GM19438 (cell line): ENCODE results near the gene C14orf180.
"Not testable (repeated sequence)": the region's sequence is repeated elsewhere in the genome, so short reads cannot be mapped to it uniquely, and the experiment has no call there.

Experiments
- ATAC-seq: cut with Tn5 transposase; IDR thresholded peaks from one replicate; pipeline ENCODE4 v1.9.1; 2021; ENCODE audit warnings: low read depth; ENCODE audit not compliant: unreplicated experiment

The C14orf180 gene

DNA sequence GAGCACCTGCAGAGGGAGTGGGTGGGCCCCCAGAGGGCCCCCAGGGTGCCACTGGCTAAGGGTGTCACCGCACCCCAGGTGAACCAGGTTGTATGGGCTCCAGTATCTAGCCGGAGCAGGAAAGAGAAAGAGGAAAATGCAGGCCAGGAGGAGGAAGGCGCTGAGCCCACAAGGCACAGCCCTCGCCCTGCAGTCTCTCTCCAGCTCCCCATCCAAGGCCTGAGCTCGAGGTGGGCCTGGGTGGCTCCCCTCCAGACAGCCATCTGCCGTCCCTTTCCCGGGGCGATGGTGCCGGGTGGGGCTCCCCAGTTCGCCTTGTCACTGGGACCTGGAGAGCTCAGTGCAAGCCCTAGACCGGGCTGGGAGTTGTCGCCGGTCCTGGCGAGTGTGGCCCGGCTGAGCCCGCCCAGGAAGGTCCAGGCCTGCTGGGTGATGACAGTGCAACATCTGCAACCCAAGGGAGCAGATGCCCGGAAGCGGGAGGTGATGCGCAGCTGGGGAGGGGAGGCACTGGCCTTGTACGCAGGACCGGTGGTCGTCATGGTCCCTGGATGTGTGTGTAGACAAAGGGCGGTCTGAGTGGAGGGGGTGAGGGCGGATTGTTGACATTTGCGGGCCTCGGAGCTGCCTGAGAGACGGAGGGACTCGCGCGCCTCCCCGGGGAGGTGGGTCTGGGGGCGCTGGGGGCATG is 24.3 kb downstream of the C14orf180 start:
- no peak for ATAC-seq

DNA sequence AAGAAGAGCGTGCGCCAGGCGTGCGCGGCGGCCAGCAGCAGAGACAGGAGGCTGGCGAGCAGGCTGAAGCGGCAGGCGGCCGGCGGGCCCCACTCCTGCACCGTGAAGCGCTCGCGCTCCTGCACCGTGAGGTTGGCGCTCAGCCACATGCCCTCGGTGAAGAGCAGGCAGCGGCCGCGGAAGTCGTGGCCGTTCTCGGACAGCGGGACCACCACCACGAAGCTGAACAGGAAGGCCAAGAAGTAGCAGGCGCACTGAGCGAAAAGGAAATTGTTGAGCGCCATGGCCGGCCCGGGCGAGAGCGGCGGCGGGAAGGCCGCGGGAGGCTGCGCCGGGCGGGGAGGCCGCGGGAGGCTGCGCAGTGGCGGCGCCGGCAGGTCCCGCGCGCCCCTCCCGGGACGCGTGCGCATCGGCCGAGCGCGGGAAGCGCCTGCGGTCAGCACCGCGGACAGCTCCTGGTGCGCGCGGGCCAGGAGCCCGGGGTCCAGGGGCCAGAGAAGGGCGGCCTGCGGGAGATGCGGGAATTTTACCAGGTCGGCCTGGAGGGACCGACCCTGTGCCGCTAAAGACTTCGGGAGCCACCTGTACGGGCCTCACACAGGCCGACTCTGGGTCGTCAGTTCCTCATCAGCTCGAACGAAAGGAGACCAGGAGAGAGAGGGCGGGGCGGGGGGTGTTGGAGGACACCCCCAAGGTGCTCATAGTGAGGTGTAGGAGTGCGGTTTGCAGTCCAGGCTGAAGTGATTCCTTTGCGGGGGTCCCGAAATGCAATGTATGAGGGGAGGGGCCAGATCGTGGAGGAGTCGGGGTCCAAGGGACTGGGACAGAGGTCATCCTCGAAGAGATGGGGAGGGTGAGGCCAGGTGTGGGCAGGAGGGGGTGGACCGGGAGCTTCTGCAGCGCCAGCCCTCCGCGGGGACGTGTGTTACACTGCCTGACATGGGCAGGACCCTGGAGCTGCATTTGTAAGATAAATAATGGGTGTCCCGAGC is 25.2 kb downstream of the C14orf180 start, which contains the start of gene TMEM179:
TMEM179 (minus strand) TSS at position 315 of the 992 bp plus-strand sequence; CDS start at position 284, 31 bp downstream.
- no peak for ATAC-seq

DNA sequence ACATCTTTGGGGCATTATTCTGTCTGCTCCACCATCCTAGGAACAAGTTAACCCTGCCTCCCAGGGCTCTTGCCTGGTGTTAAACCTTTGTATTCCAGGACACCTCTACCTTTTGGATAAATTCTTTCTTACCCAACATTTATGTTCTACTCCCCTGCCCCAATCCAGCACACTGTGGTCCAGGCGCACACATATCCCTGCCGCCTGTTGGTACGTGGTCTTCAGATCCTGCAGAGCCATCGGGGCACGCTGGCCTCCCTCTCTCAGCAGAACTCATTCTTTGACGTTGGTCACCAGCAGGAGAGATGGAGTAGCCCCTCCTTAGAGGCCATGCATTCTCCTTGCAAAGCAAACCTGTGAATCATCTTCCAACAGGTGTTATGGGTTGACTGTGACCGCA is 30.1 kb downstream of the C14orf180 start:
- no peak for ATAC-seq

DNA sequence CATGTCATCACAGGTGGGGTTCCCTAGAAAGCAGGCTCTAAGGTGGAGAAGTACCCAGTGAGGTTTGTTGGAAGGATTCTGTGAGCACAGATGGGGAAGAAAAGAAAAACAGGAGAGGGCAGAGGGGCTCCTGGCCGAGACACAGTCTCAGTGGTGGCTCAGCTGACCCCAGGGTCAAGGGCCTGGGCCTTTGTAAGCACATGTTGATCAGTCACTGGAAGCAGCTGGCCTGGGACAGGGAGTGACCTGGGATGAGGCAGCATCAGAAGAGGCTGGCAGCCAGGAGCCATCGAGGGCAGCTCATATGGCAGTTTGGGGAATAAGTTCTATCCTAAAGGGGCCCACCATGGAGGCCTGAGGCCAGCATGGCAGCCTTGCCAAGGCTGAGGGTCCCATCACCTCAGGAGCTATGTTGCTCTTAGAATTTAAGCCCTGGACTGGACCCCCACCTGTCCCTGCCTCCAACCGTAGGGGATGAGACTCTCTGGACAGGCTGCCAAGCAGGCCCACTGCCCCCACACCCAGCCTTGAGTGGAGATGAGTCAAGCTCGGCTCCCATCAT is 31.3 kb downstream of the C14orf180 start:
- ATAC-seq, result no peak

DNA sequence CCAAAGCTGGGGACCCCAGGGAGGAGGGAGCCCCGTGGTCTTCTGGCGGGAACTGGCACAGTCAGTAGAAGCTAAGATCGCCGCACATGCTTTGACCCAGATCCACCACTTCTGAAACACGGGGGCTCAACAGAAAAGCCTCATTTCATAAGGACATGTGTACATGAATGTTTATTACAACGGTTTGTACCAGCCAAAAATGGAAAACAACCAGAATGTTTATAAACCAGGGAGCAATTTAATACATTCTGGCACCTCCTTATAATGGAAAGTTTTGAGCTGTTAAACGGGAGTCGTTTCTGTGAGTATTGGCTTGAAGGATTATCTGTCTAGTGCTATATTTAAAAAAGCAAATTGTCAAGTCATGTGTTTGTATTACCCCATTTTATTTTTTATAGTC is 32.3 kb downstream of the C14orf180 start:
- ATAC-seq, result no peak

DNA sequence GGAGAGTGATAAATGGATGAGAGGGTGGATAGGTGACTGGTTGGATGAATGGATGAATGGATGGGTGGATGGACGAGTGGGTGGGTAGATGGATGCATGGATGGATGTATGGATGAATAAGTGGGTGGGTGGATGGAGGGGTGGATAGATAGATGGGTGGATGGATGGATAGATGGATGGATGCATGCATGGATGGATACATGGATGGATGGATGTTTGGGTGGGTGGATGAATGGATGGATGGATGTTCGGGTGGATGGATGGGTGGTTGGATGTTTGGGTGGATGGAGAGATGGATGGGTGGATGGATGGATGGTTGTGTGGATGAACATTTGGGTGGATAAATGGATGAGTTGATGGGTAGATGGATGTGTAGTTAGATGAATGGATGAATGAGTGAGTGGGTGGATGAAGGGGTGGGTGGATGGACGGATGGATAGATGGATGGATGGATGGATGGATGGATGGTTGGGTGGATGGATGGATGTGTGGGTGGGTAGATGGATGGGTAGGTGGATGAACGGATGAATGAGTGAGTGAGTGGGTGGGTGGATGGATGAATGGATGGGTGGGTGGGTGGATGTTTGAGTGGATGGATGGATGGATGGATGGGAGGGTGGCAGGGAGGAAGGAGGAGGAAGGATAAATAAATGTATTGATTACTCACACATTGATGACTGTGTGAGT is 34.7 kb downstream of the C14orf180 start:
- ATAC-seq, result no peak

DNA sequence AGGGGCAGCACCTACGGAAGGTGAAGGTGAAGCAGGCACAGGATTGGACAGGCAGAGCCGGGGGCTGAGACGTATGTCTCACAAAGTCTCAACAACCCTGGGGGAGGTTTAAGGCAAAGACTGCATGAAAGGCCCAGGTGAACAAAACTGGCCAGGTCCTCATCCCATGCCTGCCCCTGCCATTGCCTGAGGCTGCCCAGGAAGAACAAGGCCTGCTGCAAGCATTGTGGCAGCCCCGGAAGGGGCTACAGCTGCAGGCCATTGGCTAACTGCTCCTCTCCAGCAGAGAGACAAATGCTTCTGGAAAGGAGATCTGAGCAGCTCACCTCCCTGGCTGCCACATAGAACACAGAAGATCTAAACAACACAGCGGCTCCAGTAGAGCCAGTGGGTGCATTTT is 45.4 kb downstream of the C14orf180 start:
- ATAC-seq, result no peak

DNA sequence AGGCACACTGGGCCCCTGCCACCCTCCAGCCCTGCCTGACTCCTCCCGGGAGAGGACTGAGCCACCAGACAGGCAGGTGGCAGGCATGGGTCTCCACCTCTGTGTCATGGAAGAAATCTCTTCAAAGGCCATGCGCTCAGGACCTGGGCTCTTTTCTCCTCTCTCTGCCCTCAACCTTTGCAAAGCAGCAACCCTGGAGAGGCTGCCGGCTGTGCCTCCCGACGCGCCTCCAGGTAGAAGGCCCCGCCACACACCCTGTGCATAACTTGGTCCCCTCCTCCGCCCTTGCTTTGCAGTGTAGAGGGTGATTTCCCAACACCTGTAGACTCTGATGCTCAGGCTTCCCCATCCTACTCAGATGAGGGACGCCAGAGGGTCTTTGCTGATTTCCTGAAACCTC is 53.2 kb downstream of the C14orf180 start:
- no peak for ATAC-seq

DNA sequence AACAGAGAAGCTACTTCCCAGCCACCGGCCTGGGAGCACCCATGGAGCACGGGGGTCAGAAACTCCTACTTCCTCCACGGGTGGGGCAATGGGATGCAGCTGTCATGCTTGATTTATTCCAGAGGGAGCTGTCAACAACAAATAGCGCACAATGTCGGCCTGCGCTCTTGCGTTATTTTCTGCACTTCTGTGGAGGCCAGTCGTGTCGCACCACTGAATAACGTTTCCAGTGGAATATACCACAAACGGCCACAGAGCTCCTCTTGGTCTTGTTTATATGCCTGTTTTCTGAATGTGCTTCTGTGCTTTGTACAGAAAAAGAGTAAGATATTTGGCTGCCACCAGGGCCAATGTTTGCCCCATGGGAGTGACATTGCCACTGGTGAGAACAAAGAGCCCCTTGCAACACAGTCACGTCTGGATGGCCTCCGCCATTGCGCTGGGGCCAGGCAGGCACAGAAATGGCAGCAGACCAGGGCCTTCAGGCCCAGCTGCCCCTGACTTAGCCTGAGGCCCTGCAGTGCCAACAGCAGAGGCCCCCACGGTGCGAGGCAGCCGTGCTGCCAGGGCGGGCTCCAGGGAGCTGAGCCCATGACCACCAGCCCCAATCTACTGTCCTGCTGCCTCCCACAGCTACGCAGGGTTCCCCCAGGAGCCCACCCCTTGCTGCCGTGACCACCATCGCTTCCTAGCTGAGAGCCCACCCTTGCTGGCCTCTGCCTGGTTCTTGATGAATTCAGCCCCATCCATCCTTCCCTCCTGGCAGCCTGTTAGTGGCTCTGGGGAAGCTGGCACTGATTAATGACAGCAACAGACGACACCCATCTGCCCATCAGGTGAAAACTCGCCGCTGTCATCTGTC is 53.9 kb downstream of the C14orf180 start:
- ATAC-seq, result no peak

DNA sequence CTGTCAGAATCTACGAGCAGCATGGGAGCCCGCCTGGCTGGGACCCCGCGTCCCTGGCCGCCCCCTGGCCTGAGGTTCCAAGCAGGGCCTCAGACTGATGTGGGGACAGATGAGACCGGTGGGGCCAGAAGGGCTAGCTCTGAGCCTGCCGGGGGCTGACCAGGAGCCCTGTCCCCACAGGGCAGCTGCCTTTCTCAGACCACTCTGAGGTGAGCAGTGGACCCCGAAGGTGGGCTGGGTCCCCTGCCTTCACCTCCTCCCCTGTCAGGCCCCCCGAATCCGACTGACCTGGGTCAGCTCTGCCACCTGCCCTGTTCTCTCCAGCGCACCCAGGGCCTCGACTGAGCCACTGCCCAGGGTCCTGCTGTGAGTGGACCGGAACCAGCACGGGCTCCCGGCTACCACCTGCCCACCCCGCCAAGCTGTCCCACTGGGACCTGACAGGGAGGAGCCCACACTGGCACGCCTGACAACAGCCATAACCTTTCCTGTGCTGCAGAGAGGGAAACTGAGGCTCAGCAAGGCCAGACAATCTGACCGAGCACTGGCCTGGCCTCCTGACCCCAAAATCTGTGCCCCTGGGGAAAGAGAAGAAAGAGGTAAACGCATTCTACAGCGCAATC is 54.7 kb downstream of the C14orf180 start:
- ATAC-seq, result no peak

DNA sequence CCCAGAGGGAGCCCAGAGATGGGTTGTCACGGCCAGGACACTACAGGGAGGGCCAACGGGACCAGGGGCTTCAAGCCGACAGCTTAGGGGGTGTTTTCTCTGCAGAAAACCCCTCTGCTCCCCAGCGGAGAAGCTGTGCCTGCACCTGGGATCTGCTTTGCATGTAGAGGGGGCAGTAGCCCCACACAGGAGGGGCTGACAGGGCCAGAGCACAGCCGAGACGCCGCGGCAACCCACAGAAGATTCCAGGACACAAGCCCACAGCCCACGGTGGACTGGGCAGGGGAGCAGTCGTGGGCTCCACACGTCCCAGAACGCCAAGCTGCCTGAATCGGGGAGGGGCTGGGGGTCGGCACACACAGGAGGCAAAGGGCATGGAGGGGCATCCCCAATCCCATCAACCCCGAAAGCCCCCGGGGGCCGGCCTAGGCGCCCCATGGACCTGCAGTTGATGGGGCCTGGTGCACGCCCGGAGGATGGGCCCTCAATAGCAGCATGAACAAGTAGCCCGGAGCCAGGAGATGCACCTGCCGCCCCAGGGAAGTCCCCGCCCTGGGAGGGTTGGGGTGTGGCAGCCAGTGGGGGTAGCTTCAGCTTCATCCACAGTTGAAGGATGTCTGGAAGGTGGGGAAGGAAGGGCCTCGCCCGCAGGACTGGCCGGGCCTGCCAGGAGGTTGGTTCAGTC is 55.5 kb downstream of the C14orf180 start:
- no peak for ATAC-seq

DNA sequence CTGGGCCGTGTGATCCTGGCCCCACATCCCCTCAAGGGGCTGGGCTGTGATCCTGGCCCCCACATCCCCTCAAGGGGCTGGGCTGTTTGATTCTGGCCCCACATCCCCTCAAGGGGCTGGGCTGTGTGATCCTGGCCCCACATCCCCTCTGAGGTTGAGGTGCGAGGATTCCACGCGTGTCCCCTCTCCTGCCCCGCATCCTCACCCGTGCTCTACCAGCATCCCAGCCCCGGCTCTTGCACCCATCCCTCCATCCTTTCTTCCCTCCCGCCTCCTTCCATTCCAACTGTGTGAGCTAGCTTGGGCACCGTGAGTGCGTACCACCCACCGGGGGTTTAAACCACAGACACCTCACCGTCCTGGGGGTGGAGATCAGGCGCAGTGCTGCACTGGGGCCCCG is 56.2 kb downstream of the C14orf180 start:
- ATAC-seq, result no peak

DNA sequence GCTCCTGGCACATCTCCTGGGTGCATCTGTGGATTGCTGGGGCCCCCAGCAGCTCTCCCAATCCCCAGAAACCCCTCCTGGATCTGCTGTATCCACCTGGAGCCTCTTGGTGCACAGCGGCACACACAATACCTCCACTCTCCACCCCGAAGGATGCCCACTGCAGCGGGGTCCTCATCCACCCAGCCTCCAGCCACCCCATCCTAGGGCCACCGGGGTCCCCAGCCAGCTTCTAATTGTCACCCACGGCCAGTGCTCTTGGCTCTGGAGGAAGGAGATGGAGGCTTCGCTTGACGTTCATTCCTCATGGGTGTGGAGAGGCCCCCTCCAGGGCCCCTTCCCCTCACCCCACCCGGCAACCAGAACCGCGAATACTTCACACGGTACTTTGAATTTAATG is 56.6 kb downstream of the C14orf180 start:
- no peak for ATAC-seq

DNA sequence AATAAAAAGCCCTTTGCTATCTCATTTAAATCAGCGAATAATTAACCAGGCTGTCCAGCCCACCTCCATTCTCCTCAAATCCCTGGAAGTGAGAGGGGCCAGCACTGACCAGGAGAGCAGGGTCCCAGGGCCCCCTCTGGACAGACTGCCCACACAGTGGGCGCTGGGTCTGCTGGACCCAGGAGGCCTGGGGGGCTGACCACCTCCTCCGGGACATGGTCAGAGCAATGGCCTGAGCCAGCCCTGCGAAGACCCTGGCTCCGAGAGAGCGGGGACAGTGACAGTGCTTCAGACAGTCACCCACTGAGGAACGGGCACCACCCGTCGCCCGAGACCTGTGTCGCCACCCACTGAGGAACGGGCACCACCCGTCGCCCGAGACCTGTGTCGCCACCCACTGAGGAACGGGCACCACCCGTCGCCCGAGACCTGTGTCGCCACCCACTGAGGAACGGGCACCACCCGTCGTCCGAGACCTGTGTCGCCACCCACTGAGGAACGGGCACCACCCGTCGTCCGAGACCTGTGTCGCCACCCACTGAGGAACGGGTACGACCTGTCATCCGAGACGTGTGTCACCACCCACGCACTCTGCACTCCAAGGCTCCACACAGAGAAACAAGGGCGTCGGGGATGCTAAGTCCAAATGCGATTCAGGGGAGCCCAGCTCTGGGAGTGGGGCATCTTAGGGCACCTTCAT is 57.4 kb downstream of the C14orf180 start:
- not testable (repeated sequence) for ATAC-seq

DNA sequence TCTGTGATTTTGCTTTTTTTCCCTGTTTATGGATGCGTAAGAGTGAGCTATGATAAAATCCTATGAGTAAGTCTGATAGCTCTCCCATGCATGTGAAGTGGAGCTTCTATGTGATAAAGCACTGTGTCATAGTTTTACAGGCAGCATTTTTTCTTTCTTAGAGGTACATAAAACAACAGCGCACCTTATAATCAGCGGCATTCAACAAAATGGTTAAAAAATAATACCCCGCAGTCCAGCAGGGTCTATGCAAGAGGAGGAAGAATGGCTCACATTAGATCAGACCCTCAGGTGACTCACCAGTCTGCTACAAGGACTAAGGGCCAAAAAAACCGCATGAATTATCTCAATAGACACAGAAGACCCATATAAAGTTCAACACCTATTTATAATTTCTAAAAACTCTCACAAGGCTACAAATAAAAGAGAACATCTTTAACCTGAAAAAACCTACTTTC is 58.0 kb downstream of the C14orf180 start:
- no peak for ATAC-seq

DNA sequence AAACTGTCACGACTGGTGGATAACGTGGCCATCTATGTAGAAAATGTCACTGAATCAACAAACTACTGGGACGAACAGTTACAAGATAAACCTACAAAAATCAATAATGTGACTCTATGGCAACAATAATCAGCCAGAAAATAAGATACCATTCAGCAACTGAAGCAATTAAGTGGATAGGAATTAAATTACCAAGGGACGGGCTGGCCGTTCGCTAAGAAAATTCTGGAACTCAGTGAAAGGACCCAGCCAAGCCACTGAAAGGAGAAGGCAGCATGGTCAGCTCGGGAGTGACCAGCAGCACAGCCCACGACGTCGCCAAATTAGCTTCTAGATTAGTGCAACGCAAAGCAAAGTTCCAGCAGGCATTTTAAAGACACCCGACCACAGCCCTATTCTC is 58.6 kb downstream of the C14orf180 start:
- ATAC-seq, result no peak

DNA sequence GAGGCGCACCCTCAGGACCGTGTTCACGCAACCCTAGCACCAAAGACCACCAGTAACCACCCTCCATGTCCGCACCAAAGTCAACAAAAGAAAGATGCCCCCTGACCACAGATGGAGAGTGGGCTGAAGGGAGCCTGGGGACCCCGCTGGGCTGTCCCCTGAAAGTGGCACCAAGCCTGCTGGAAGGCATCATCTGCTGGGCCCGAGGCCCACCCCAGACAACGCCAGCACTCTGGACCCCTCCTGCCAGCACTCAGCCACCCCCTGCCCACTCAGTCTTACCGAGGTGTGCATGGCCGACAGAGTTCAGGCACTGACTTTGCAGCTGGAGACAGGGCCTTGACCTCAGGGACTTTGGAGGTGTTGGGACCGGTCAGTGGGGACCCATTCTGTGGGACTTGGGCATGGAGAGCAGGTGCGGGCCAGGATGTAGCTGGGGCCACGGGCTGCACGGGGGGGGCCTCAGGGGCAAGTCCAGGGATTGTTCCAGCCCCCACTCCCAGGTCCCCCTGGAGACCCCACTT is 59.4 kb downstream of the C14orf180 start:
- ATAC-seq, result no peak

DNA sequence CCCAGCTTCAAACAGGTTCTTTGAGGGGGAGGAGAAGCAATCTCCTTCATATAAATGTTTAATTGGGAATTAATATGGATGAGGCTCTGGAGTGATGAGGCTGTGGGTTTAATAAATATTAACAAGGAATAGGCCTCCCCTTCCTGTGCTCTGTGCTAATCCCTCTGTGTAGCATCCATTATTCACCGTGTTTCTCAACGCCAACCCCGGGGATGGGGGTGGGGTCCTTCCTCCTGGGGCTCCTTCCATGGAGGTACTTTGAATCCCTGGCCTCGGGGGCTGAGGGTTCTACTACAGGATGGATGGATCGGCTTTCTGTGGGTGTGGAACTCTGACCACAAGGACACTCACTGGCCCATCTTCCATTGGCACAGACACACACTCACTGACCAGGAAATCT is 59.9 kb downstream of the C14orf180 start:
- ATAC-seq, result no peak
